Stomach (tissue), 9 donors: ENCODE measurements around the gene ACTN1. TPM values are rescaled to one million over a fixed set of nuclear protein-coding genes. Genes with fewer than 3 reads are reported as not detected.

Source experiments
- DNase-seq, 2 donors: peaks; one replicate each; pipeline versions ENCODE4 v3.0.0 to v3.0.0-alpha.2; 2013 to 2019
- H3K27ac ChIP-seq, 5 donors: fragments of 200-600 bp in 4 of 5; sonication (generic) in 4 of 5; one replicate each; pipeline ENCODE4 v1.5.1; 2013 to 2019; ENCODE audit warnings: mild to moderate bottlenecking in 1 of 5, moderate library complexity in 1 of 5
- H3K27me3 ChIP-seq, 3 donors: fragments of 200-600 bp; sonication (generic); one replicate each; pipeline ENCODE4 v1.5.1; 2017 to 2019; ENCODE audit warnings: mixed run types in 1 of 3
- H3K36me3 ChIP-seq, 4 donors: fragments of 200-600 bp; sonication (generic); 1 replicate in 3 of 4; 2 replicates in 1 of 4; pipeline ENCODE4 v1.5.1; 2016 to 2019
- H3K4me1 ChIP-seq, 4 donors: fragments of 200-600 bp; sonication (generic); one replicate each; pipeline ENCODE4 v1.5.1; 2016 to 2019
- H3K4me3 ChIP-seq, 4 donors: fragments of 200-600 bp; sonication (generic) in 3 of 4; one replicate each; pipeline ENCODE4 v1.5.1; 2016 to 2019; ENCODE audit warnings: mild to moderate bottlenecking in 1 of 4
- H3K9me3 ChIP-seq, 4 donors: fragments of 200-600 bp; sonication (generic); one replicate each; pipeline ENCODE4 v1.5.1; 2016 to 2019
- EP300 ChIP-seq: sonication (generic); formaldehyde crosslinking; IDR thresholded peaks from one replicate; pipeline ENCODE4 v1.6.1; 2017; ENCODE audit warnings: antibody characterized with exemption
- POLR2A ChIP-seq, 4 donors: fragments of 450-650 bp; IDR thresholded peaks; one replicate each; pipeline ENCODE4 v1.6.1; 2016; ENCODE audit warnings: antibody characterized with exemption in 4 of 4, control low read depth in 2 of 4, mild to moderate bottlenecking in 1 of 4, moderate library complexity in 1 of 4
- POLR2AphosphoS5 ChIP-seq, 3 donors: sonication (generic); formaldehyde crosslinking; IDR thresholded peaks; one replicate each; pipeline ENCODE4 v1.6.1; 2016; ENCODE audit warnings: antibody characterized with exemption in 3 of 3
- WGBS, 5 donors: extraction: QIAGEN DNeasy Blood & Tissue Kit in 3 of 5; methylation state at CpG; one replicate each; pipeline versions ENCODE4 v1.1.5 to v1.1.7; 2013 to 2018; 5-methylcytosine and 5-hydroxymethylcytosine counted together
- intact Hi-C: fragments of 100-400 bp; cut with DNase I; formaldehyde crosslinking; loops from one replicate; pipeline ENCODE4 v1.15.1; 2023; ENCODE audit warnings: low total_unique reads
- polyA plus RNA-seq, 3 donors: library from polyadenylated mRNA; stranded (reverse); fragments of 200-250 nt; gene quantifications; one replicate each; pipeline ENCODE4 v1.2.3, GENCODE V29; 2013
- total RNA-seq, 5 donors: library from RNA; depleted of rRNA; stranded (reverse); fragments of >200 nt; gene quantifications; one replicate each; pipeline versions ENCODE4 v1.1.0 to v1.2.3, GENCODE V29; 2014 to 2016
- TF ChIP-seq, protein P1 (sequence below), 7 experiments: fragments of 450-650 bp in 4 of 7; fragments of 200-600 bp in 3 of 7; sonication (generic) in 3 of 7; IDR thresholded peaks; one replicate each; pipeline ENCODE4 v1.5.1; 2016 to 2019; ENCODE audit warnings: antibody characterized with exemption in 7 of 7, control low read depth in 2 of 7, mild to moderate bottlenecking in 1 of 7
- donor health status: healthy with polysubstance abuse.
- donor health status: Bipolar disorder and iron deficiency.
- donor health status: healthy.

ACTN1 gene
- total and polyA plus RNA-seq, 8 donors = 25.7 to 504 (median 196) TPM

DNA sequence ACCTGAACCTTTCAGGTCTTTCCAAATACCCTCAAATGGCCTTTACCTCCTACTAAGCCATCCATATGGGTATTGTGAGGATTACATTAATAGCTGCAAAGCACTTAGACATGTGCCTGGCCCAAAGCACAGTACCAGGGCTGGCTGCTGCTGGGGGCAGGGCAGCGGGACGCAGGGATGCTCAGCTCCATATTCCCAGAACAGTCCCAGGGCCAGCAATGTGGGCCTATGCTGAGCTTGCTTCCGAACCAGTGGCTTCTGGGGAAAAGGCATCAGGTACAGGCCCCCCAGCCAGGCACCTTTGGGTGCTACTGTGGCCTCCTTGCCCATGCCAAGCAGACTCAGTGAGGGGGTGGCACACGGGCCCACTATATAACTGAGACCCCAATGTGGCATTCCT lies 10.4 kb downstream of the ACTN1 start:
- no peak for TF ChIP-seq EP300
- TF ChIP-seq POLR2AphosphoS5 (IDR thresholded peaks at IDR 0.05) = no peak
- TF ChIP-seq POLR2A (IDR thresholded peaks at IDR 0.05) = no peak
- TF ChIP-seq, protein P1, sequence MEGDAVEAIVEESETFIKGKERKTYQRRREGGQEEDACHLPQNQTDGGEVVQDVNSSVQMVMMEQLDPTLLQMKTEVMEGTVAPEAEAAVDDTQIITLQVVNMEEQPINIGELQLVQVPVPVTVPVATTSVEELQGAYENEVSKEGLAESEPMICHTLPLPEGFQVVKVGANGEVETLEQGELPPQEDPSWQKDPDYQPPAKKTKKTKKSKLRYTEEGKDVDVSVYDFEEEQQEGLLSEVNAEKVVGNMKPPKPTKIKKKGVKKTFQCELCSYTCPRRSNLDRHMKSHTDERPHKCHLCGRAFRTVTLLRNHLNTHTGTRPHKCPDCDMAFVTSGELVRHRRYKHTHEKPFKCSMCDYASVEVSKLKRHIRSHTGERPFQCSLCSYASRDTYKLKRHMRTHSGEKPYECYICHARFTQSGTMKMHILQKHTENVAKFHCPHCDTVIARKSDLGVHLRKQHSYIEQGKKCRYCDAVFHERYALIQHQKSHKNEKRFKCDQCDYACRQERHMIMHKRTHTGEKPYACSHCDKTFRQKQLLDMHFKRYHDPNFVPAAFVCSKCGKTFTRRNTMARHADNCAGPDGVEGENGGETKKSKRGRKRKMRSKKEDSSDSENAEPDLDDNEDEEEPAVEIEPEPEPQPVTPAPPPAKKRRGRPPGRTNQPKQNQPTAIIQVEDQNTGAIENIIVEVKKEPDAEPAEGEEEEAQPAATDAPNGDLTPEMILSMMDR (IDR thresholded peaks at IDR 0.05) = no peak
- no peaks in the 10 kb centered on the region for H3K27me3 ChIP-seq
- H3K36me3 ChIP-seq = peaks cover under 1 to 29% (median 15%) of the 10 kb centered on the region in 4 donors
- peaks cover 82 to 100% (median 92%) of the 10 kb centered on the region in 4 donors for H3K4me1 ChIP-seq
- peak overlapping the region in 4 of 5 donors; percentile 61 to 98 (median 88) for H3K27ac ChIP-seq
- no peaks in the 10 kb centered on the region for H3K9me3 ChIP-seq
- WGBS, 5 donors = 78 to 90% (median 84%) methylated on average over 4 of the region's 4 CpGs
- no peak for DNase-seq
- no peak overlapping the region for H3K4me3 ChIP-seq
- intact Hi-C loops = no loop called here

GRCh38 chr14:68968051-68968450 lies 11.1 kb downstream of the ACTN1 start:
- Histone ChIP-seq H3K4me1 (peaks cover 75 to 100% (median 91%) of the 10 kb centered on the region in 4 donors), H3K27me3 (no peaks in the 10 kb centered on the region), H3K9me3 (no peaks in the 10 kb centered on the region), H3K27ac (peak overlapping the region in 4 of 5 donors; percentile 61 to 98 (median 88)), H3K4me3 (no peak overlapping the region), H3K36me3 (peaks cover 0 to 23% (median 8%) of the 10 kb centered on the region in 4 donors)
- TF ChIP-seq POLR2AphosphoS5 (IDR thresholded peaks at IDR 0.05) (no peak), EP300 (no peak), POLR2A (IDR thresholded peaks at IDR 0.05) (no peak)
- TF ChIP-seq, protein P1 (IDR thresholded peaks at IDR 0.05) = no peak
- 65 to 78% (median 74%) methylated on average over 8 of the region's 8 CpGs for WGBS, 5 donors
- intact Hi-C loops = no loop called here
- peak in 1 of 2 donors; percentile 68 for DNase-seq

DNA sequence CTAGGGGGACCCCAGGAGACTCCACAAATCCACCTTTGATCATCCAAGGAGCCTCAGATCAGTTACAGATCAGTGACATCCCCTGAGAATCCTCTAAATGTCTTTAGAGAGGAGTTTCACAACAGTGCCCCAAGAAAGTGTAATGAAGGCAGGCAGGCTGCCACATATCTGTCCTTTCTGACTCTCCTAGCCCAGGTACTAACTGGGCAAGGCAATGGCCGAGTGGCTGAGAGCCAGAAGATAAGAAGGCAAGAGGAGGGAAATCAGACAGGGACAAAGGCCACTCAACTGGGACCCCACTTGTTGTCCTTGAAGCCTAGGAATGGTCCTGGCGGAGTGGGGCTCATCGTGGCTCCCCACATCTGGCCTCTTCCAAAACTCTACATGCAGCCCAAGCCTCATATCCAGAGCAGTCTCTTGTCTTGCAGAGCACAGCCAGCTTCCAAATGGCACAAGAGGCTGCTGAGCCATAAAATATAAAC lies 11.6 kb downstream of the ACTN1 start:
- peak in 1 of 2 donors; percentile 49 for DNase-seq
- H3K4me1 ChIP-seq = peaks cover 74 to 100% (median 91%) of the 10 kb centered on the region in 4 donors

GRCh38 chr14:68966872-68967301 lies 12.2 kb downstream of the ACTN1 start:
- no peaks in the 10 kb centered on the region for H3K27me3 ChIP-seq
- peak in 1 of 2 donors; percentile 77 for DNase-seq
- no peaks in the 10 kb centered on the region for H3K9me3 ChIP-seq
- intact Hi-C loops = no loop called here
- TF ChIP-seq POLR2A (IDR thresholded peaks at IDR 0.05) (no peak), POLR2AphosphoS5 (IDR thresholded peaks at IDR 0.05) (no peak), EP300 (no peak)
- TF ChIP-seq, protein P1 (IDR thresholded peaks at IDR 0.05) = no peak
- peak overlapping the region in 4 of 5 donors; percentile 61 to 98 (median 88) for H3K27ac ChIP-seq
- peaks cover 0 to 12% (median 0%) of the 10 kb centered on the region in 4 donors for H3K36me3 ChIP-seq
- H3K4me1 ChIP-seq = peaks cover 77 to 100% (median 92%) of the 10 kb centered on the region in 4 donors
- no peak overlapping the region for H3K4me3 ChIP-seq
- WGBS, 5 donors = 40 to 51% (median 48%) methylated on average over 3 of the region's 3 CpGs; no CpG with 5 or more reads in 1 of the 5 donors

More for the DNA sequence above, 11.6 kb downstream of the ACTN1 start:
- intact Hi-C loops = no loop called here
- no peaks in the 10 kb centered on the region for H3K27me3 ChIP-seq
- H3K27ac ChIP-seq = peak overlapping the region in 4 of 5 donors; percentile 61 to 98 (median 88)
- TF ChIP-seq POLR2A (IDR thresholded peaks at IDR 0.05) (no peak), EP300 (no peak)
- peaks cover 0 to 17% (median 3%) of the 10 kb centered on the region in 4 donors for H3K36me3 ChIP-seq
- no peak overlapping the region for H3K4me3 ChIP-seq
- 56 to 75% (median 67%) methylated on average over 3 of the region's 3 CpGs for WGBS, 5 donors
- no peaks in the 10 kb centered on the region for H3K9me3 ChIP-seq

DNA sequence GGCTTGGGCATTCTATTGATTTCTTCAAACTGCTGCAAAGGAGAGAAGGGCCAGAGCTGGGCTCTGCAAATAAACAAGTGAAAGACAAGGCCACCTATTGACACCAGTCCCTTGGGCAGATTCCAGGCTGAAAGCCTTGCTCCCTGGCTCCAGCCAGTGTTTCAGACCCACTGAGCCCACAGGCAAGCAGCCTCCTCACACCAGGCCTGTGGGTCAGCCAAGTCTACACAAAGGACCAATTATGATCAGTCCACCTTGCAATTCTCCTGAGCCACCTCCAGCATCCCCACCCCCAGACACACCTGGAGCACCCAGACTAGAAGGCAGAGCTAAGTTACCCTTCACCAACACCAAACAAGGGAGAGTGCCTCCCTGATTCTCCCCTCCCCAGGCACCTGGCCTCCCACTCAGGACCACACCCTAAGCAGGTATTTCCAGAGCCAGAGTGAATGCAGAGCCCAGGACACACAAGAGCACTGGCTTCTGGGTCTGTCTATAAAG lies 13.8 kb downstream of the ACTN1 start:
- DNase-seq = peak in 1 of 2 donors; percentile 69
- no peak for TF ChIP-seq POLR2AphosphoS5 (IDR thresholded peaks at IDR 0.05)
- no peak for TF ChIP-seq POLR2A (IDR thresholded peaks at IDR 0.05)
- TF ChIP-seq, protein P1 (IDR thresholded peaks at IDR 0.05) = no peak
- TF ChIP-seq EP300 = no peak
- no peak overlapping the region for H3K4me3 ChIP-seq
- intact Hi-C loops = no loop called here
- H3K27ac ChIP-seq = peak overlapping the region in 4 of 5 donors; percentile 61 to 98 (median 88)
- H3K27me3 ChIP-seq = no peaks in the 10 kb centered on the region
- no peaks in the 10 kb centered on the region for H3K9me3 ChIP-seq
- H3K4me1 ChIP-seq = peaks cover 76 to 100% (median 95%) of the 10 kb centered on the region in 4 donors
- H3K36me3 ChIP-seq = no peaks in the 10 kb centered on the region
